ENCODE data around the gene CTNNA1.

- TF ChIP-seq CTCF (IDR thresholded peaks at IDR 0.05) = no peak
- TF ChIP-seq POLR2A (IDR thresholded peaks at IDR 0.05) = no peak
Observed at GRCh38 chr5:138934971-138935370, 181.7 kb downstream of the CTNNA1 start.
